Parathyroid adenoma (tissue), 2 donors: ENCODE measurements around the gene ERGIC3.

Experiments used
- H2AFZ ChIP-seq: fragments of 300-600 bp; sonication (generic); one replicate; pipeline ENCODE4 v1.7.0; 2017; ENCODE audit warnings: antibody characterized with exemption, mild to moderate bottlenecking
- H3K27ac ChIP-seq: fragments of 300-600 bp; sonication (generic); one replicate; pipeline ENCODE4 v1.7.0; 2017
- H3K27me3 ChIP-seq: fragments of 300-600 bp; sonication (generic); one replicate; pipeline ENCODE4 v1.7.0; 2017; ENCODE audit warnings: low read length; ENCODE audit not compliant: control insufficient read depth, insufficient read depth
- H3K36me3 ChIP-seq: fragments of 300-600 bp; sonication (generic); one replicate; pipeline ENCODE4 v1.7.0; 2017; ENCODE audit warnings: low read length; ENCODE audit not compliant: control insufficient read depth, insufficient read depth
- H3K4me1 ChIP-seq: fragments of 300-600 bp; sonication (generic); one replicate; pipeline ENCODE4 v1.7.0; 2017; ENCODE audit warnings: control low read depth
- H3K4me2 ChIP-seq: fragments of 300-600 bp; sonication (generic); one replicate; pipeline ENCODE4 v1.7.0; 2017; ENCODE audit warnings: low read length
- H3K4me3 ChIP-seq: fragments of 300-600 bp; sonication (generic); one replicate; pipeline ENCODE4 v1.7.0; 2017; ENCODE audit warnings: low read depth, low read length
- H3K79me2 ChIP-seq: fragments of 300-600 bp; sonication (generic); one replicate; pipeline ENCODE4 v1.7.0; 2017; ENCODE audit warnings: control low read depth
- H3K9ac ChIP-seq: fragments of 300-600 bp; sonication (generic); one replicate; pipeline ENCODE4 v1.7.0; 2017; ENCODE audit warnings: mild to moderate bottlenecking
- H3K9me3 ChIP-seq: fragments of 300-600 bp; sonication (generic); one replicate; pipeline ENCODE4 v1.7.0; 2017; ENCODE audit warnings: low read length; ENCODE audit not compliant: control insufficient read depth
- TF ChIP-seq, protein P1 (sequence below): fragments of 300-600 bp; sonication (generic); IDR thresholded peaks from one replicate; pipeline ENCODE4 v1.7.0; 2017; ENCODE audit warnings: antibody characterized with exemption, mild to moderate bottlenecking
- donor health status: primary hyperparathyroidism.

The ERGIC3 gene

DNA sequence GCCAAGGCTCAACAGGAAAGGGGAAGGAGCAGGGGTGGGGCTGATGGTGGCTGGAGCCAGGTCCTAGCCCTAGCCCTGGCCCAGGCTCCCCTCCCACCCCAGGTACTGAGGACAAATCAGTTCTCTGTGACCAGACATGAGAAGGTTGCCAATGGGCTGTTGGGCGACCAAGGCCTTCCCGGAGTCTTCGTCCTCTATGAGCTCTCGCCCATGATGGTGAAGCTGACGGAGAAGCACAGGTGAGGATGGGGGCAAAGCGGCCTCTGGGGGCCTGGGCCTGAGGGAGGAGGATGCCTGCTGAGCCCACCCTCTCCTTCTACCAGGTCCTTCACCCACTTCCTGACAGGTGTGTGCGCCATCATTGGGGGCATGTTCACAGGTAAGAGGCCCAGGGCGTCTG lies 15.0 kb downstream of the ERGIC3 start:
- Histone ChIP-seq H3K4me2 (no peak overlapping the region), H2AFZ (no peak overlapping the region), H3K4me1 (peaks cover 5% of the 10 kb centered on the region), H3K36me3 (no peaks in the 10 kb centered on the region), H3K27ac (no peak overlapping the region), H3K27me3 (no peaks in the 10 kb centered on the region), H3K4me3 (no peak overlapping the region), H3K9ac (no peak overlapping the region), H3K9me3 (no peaks in the 10 kb centered on the region), H3K79me2 (no peaks in the 10 kb centered on the region)
- TF ChIP-seq, protein P1, sequence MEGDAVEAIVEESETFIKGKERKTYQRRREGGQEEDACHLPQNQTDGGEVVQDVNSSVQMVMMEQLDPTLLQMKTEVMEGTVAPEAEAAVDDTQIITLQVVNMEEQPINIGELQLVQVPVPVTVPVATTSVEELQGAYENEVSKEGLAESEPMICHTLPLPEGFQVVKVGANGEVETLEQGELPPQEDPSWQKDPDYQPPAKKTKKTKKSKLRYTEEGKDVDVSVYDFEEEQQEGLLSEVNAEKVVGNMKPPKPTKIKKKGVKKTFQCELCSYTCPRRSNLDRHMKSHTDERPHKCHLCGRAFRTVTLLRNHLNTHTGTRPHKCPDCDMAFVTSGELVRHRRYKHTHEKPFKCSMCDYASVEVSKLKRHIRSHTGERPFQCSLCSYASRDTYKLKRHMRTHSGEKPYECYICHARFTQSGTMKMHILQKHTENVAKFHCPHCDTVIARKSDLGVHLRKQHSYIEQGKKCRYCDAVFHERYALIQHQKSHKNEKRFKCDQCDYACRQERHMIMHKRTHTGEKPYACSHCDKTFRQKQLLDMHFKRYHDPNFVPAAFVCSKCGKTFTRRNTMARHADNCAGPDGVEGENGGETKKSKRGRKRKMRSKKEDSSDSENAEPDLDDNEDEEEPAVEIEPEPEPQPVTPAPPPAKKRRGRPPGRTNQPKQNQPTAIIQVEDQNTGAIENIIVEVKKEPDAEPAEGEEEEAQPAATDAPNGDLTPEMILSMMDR, result no peak

DNA sequence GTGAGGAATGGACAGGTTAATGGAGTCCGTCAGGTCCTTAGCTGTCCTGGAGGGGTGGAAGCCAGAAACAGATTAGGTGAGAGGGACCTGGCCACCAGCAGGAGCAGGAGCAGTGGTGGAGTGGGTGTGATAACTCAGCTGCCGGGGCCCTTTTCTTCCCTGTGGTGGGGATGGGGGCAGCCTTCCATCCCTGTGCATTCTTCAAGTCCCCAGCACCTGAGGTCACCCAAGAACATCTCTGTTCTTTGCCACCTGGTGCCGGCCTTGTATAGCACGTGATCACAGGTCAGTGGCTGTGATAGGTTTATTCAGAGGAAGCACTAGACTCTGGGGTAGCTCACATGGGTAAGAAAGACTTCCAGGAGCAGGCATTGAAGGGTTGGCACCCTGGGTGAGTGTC lies 16.6 kb downstream of the ERGIC3 start:
- Histone ChIP-seq H3K9ac (no peak overlapping the region), H3K4me1 (peaks cover 5% of the 10 kb centered on the region), H3K36me3 (no peaks in the 10 kb centered on the region), H3K79me2 (no peaks in the 10 kb centered on the region), H2AFZ (no peak overlapping the region), H3K9me3 (no peaks in the 10 kb centered on the region), H3K27ac (no peak overlapping the region), H3K27me3 (no peaks in the 10 kb centered on the region), H3K4me2 (no peak overlapping the region), H3K4me3 (no peak overlapping the region)
- TF ChIP-seq, protein P1, result no peak

DNA sequence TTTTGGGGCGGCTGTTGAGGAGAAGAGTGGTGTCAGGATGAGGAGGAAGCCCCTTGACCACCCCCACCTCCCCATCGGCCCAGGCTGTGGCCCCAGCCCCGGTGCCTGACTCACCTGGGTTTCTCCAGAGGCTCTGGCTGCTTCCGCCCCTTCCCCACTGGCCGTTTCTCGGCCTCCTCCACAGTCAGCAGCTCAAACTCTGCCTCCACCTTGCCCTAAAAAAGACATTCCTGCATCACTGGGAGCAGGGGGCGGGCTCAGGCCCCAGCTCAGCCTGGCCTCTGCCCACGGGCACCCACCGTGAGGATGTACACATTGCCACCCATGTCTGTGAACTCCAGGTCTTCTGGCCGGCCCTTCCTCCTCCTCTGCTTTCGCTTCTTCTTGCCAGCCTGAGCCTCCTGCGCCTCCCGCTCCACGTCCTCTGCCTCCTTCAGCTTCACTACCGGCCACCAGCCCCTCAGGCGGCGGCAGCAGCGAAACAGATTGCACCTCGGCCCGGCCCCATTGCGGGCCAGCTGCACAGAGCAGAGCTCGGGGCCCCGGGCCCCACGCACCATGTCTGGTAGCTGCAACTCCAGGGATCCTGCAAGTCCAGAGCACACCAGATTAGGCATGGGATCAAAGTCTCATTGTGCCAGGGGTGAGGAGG lies 17.3 kb downstream of the ERGIC3 start:
- no peaks in the 10 kb centered on the region for H3K9me3 ChIP-seq

DNA sequence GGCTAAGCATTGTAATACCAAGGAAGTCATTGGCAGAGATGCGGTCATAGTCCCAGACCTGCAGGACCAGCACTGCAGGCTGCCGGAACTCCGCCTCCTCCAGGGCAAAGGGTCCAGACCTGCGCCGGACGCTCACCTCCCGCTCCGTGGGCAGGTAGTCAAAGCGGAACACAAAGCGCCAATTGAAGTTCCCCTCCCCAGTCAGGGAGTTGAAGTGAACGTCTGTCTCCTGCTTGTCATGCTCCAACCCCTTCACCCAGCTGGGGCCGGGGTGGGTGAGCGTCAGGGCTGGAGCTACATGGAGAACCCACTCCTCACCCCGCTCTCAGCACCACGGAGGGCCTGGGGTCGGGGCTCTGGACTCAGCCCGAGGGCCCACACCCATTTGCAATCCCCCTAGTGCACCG lies 18.2 kb downstream of the ERGIC3 start:
- TF ChIP-seq, protein P1, result no peak
- Histone ChIP-seq H3K36me3 (no peaks in the 10 kb centered on the region), H2AFZ (no peak overlapping the region), H3K27me3 (no peaks in the 10 kb centered on the region), H3K4me1 (peaks cover 5% of the 10 kb centered on the region), H3K9ac (no peak overlapping the region), H3K9me3 (no peaks in the 10 kb centered on the region), H3K79me2 (no peaks in the 10 kb centered on the region), H3K4me3 (no peak overlapping the region), H3K27ac (no peak overlapping the region), H3K4me2 (no peak overlapping the region)

More for the DNA sequence above, 17.3 kb downstream of the ERGIC3 start:
- Histone ChIP-seq H3K27ac (no peak overlapping the region), H3K36me3 (no peaks in the 10 kb centered on the region), H3K4me3 (no peak overlapping the region), H3K27me3 (no peaks in the 10 kb centered on the region), H3K4me2 (no peak overlapping the region), H3K79me2 (no peaks in the 10 kb centered on the region), H3K9ac (no peak overlapping the region), H3K4me1 (peaks cover 5% of the 10 kb centered on the region), H2AFZ (no peak overlapping the region)
- TF ChIP-seq, protein P1, result no peak

DNA sequence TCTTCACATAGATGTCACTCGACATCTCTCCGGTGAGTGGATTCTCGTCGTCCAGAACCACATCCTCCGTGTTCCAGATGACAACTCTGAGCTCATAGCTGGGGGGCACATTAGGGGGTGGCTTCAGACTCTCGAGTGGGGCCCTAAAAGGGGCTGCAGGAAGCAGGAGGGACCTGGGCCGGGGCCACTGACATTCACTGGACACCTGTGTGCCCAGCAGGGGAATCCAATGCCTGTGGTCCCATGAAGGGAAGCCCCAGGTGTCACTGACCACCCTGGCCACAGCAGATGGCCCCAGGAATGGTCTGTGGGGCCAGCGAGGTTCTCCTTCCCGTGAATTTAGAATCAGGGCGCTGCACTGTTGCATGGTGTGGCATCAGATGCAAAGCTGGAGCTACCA lies 18.7 kb downstream of the ERGIC3 start:
- Histone ChIP-seq H2AFZ (no peak overlapping the region), H3K9ac (no peak overlapping the region), H3K4me3 (no peak overlapping the region), H3K27ac (no peak overlapping the region), H3K79me2 (no peaks in the 10 kb centered on the region), H3K9me3 (no peaks in the 10 kb centered on the region), H3K27me3 (no peaks in the 10 kb centered on the region), H3K36me3 (no peaks in the 10 kb centered on the region), H3K4me1 (peaks cover 5% of the 10 kb centered on the region), H3K4me2 (no peak overlapping the region)
- TF ChIP-seq, protein P1, result no peak
